Adrenal gland (tissue), 5 donors: ENCODE results near the gene IER5.

Source experiments
- POLR2A ChIP-seq, 2 donors: fragments of 450-650 bp; IDR thresholded peaks; one replicate each; pipeline ENCODE4 v1.6.1; 2017; ENCODE audit warnings: antibody characterized with exemption in 2 of 2, mild to moderate bottlenecking in 2 of 2, moderate library complexity in 1 of 2
- TF ChIP-seq, protein P1 (sequence below), 6 experiments: fragments of 450-650 bp in 4 of 6; fragments of 200-600 bp in 2 of 6; sonication (generic) in 1 of 6; IDR thresholded peaks; 1 replicate in 5 of 6; 2 replicates in 1 of 6; pipeline versions ENCODE4 v1.5.1 to v1.8.0; 2016 to 2021; ENCODE audit warnings: antibody characterized with exemption in 6 of 6, mild to moderate bottlenecking in 2 of 6, moderate library complexity in 1 of 6
- donor health status: DM: no; HTN: no; CAD: no.

DNA sequence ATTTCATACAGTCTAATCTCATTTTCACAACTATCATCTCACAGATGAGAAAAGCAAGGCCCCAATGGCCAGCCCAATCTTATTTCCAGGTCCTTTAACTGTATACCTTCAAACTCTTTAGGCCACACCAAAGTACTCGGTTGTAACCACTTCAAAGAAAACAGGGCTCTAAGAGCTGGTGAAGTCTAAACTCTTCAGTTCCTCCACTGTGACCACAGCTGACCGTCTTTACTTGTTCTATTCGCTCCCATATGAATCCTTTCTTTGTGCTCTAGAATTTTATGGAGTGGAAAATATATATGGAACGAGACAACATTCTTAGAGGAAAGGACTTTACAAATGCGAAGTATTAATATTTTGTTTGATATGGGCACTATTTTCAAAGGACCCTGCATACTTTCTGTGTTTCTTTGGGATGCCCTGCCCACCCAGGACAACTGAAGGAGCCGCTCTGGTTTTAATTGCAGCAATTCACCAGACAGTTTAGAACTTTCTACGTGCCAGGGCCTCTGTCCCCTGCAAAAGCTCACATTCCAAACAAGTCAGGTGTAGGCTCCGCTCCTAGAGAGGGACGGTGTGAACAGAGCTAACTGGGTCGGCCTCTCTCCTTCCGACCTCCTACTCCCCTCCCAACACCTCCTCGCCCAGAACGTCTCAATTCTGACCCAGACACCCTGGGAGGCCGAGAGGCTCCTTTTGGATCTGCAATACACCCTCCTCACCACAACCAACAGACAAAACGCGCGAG is 15.7 kb downstream of the IER5 start:
- TF ChIP-seq, protein P1, sequence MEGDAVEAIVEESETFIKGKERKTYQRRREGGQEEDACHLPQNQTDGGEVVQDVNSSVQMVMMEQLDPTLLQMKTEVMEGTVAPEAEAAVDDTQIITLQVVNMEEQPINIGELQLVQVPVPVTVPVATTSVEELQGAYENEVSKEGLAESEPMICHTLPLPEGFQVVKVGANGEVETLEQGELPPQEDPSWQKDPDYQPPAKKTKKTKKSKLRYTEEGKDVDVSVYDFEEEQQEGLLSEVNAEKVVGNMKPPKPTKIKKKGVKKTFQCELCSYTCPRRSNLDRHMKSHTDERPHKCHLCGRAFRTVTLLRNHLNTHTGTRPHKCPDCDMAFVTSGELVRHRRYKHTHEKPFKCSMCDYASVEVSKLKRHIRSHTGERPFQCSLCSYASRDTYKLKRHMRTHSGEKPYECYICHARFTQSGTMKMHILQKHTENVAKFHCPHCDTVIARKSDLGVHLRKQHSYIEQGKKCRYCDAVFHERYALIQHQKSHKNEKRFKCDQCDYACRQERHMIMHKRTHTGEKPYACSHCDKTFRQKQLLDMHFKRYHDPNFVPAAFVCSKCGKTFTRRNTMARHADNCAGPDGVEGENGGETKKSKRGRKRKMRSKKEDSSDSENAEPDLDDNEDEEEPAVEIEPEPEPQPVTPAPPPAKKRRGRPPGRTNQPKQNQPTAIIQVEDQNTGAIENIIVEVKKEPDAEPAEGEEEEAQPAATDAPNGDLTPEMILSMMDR (IDR thresholded peaks at IDR 0.05): no peak
- no peak for TF ChIP-seq POLR2A (IDR thresholded peaks at IDR 0.05)
